Measurements from ENCODE around the gene TDO2. TPM values are rescaled to one million over a fixed set of nuclear protein-coding genes. Genes with fewer than 3 reads are reported as not detected.
A peak's percentile ranks its signal among the peaks of the same experiment; 100 is the strongest.

TDO2 gene
- 2.0 TPM in 1 of 2 replicates, not detected in the other for total RNA-seq (2014; rRNA removed; shearing (Covaris generic); ENCODE audit: low replicate concordance)

GRCh38 chr4:155903453-155903852 lies at the start of gene TDO2:
Gene TDO2, plus strand, starts transcription at chr4:155903696. Its CDS starts 63 bp downstream, at chr4:155903759.
- Histone ChIP-seq H3K9ac (ENCODE audit: low read length) (no peak within 1 kb of the TSS), H3K4me2 (ENCODE audit: low read depth, low read length, poor library complexity, severe bottlenecking) (no peak within 1 kb of the TSS), H3K27me3 (ENCODE audit: low read length) (no peaks in the 10 kb centered on the region), H4K20me1 (ENCODE audit: insufficient read depth, low read depth, low read length) (no peaks in the 10 kb centered on the region), H3K79me2 (ENCODE audit: low read length) (no peaks in the 10 kb centered on the region), H3K9me3 (ENCODE audit: low read length) (no peaks in the 10 kb centered on the region), H3K9me2 (replicated peaks; ENCODE audit: insufficient read depth, low read length) (no peaks in the 10 kb centered on the region), H3K4me3 (ENCODE audit: low read length) (no peak within 1 kb of the TSS), H3K27ac (ENCODE audit: low read length) (no peak within 1 kb of the TSS), H2AFZ (ENCODE audit: low read length) (no peak within 1 kb of the TSS), H3K36me3 (ENCODE audit: insufficient read depth, low read length) (no peaks in the 10 kb centered on the region), H3K4me1 (ENCODE audit: low read length) (peaks cover 19% of the 10 kb centered on the region)
- peak; percentile 59 for DNase-seq

GRCh38 chr4:155854582-155855226 lies 48.8 kb upstream of the TDO2 start:
- H3K9ac ChIP-seq (ENCODE audit: low read length), result peak overlapping the region; percentile 8

GRCh38 chr4:155855897-155856296 lies 47.6 kb upstream of the TDO2 start:
- Histone ChIP-seq H3K9me2 (replicated peaks; ENCODE audit: insufficient read depth, low read length) (no peaks in the 10 kb centered on the region), H3K9ac (ENCODE audit: low read length) (no peak overlapping the region), H3K36me3 (ENCODE audit: insufficient read depth, low read length) (no peaks in the 10 kb centered on the region), H3K4me2 (ENCODE audit: low read depth, low read length, poor library complexity, severe bottlenecking) (no peak overlapping the region), H3K9me3 (ENCODE audit: low read length) (no peaks in the 10 kb centered on the region), H2AFZ (ENCODE audit: low read length) (peak overlapping the region; percentile 9; the same call in 1 of the 2 replicates), H4K20me1 (ENCODE audit: insufficient read depth, low read depth, low read length) (no peaks in the 10 kb centered on the region), H3K27me3 (ENCODE audit: low read length) (no peaks in the 10 kb centered on the region), H3K79me2 (ENCODE audit: low read length) (no peaks in the 10 kb centered on the region), H3K4me1 (ENCODE audit: low read length) (peaks cover 14% of the 10 kb centered on the region), H3K4me3 (ENCODE audit: low read length) (no peak overlapping the region), H3K27ac (ENCODE audit: low read length) (no peak overlapping the region)
- DNase-seq, result no peak

More at GRCh38 chr4:155854582-155855226, 48.8 kb upstream of the TDO2 start:
- Histone ChIP-seq H3K27me3 (ENCODE audit: low read length) (no peaks in the 10 kb centered on the region), H3K9me2 (replicated peaks; ENCODE audit: insufficient read depth, low read length) (no peaks in the 10 kb centered on the region), H2AFZ (ENCODE audit: low read length) (peak overlapping the region; percentile 70), H3K79me2 (ENCODE audit: low read length) (no peaks in the 10 kb centered on the region), H3K4me2 (ENCODE audit: low read depth, low read length, poor library complexity, severe bottlenecking) (peak overlapping the region; percentile 20), H3K27ac (ENCODE audit: low read length) (no peak overlapping the region), H3K36me3 (ENCODE audit: insufficient read depth, low read length) (no peaks in the 10 kb centered on the region; the same call in 1 of the 2 replicates), H3K4me3 (ENCODE audit: low read length) (no peak overlapping the region), H3K9me3 (ENCODE audit: low read length) (no peaks in the 10 kb centered on the region), H4K20me1 (ENCODE audit: insufficient read depth, low read depth, low read length) (no peaks in the 10 kb centered on the region), H3K4me1 (ENCODE audit: low read length) (peaks cover 14% of the 10 kb centered on the region)
- DNase-seq, result no peak

GRCh38 chr4:155866177-155866576 lies 37.3 kb upstream of the TDO2 start, which contains the start of gene ASIC5:
Gene ASIC5, minus strand, starts transcription at chr4:155866277. Its CDS starts 51 bp downstream, at chr4:155866226.
- peak within 1 kb of the TSS; percentile 26; the same call in 1 of the 2 replicates for H2AFZ ChIP-seq (ENCODE audit: low read length)
- no peaks in the 10 kb centered on the region for H3K79me2 ChIP-seq (ENCODE audit: low read length)
- H3K9me3 ChIP-seq (ENCODE audit: low read length), result no peaks in the 10 kb centered on the region
- no peak within 1 kb of the TSS for H3K9ac ChIP-seq (ENCODE audit: low read length)
- no peak for DNase-seq
- no peaks in the 10 kb centered on the region for H4K20me1 ChIP-seq (ENCODE audit: insufficient read depth, low read depth, low read length)
- H3K4me3 ChIP-seq (ENCODE audit: low read length), result no peak within 1 kb of the TSS
- H3K9me2 ChIP-seq (replicated peaks; ENCODE audit: insufficient read depth, low read length), result no peaks in the 10 kb centered on the region
- no peaks in the 10 kb centered on the region for H3K27me3 ChIP-seq (ENCODE audit: low read length)
- H3K4me2 ChIP-seq (ENCODE audit: low read depth, low read length, poor library complexity, severe bottlenecking), result no peak within 1 kb of the TSS
- no peak within 1 kb of the TSS for H3K27ac ChIP-seq (ENCODE audit: low read length)
- no peaks in the 10 kb centered on the region for H3K36me3 ChIP-seq (ENCODE audit: insufficient read depth, low read length)
- no peaks in the 10 kb centered on the region for H3K4me1 ChIP-seq (ENCODE audit: low read length)

GRCh38 chr4:155875878-155876277 lies 27.6 kb upstream of the TDO2 start:
- no peak overlapping the region for H2AFZ ChIP-seq (ENCODE audit: low read length)
- peaks cover 3% of the 10 kb centered on the region; the same call in 1 of the 2 replicates for H3K27me3 ChIP-seq (ENCODE audit: low read length)
- no peak overlapping the region for H3K4me3 ChIP-seq (ENCODE audit: low read length)
- H4K20me1 ChIP-seq (ENCODE audit: insufficient read depth, low read depth, low read length), result no peaks in the 10 kb centered on the region
- no peak overlapping the region for H3K9ac ChIP-seq (ENCODE audit: low read length)
- no peaks in the 10 kb centered on the region for H3K9me2 ChIP-seq (replicated peaks; ENCODE audit: insufficient read depth, low read length)
- H3K4me1 ChIP-seq (ENCODE audit: low read length), result peaks cover 6% of the 10 kb centered on the region
- H3K9me3 ChIP-seq (ENCODE audit: low read length), result peaks cover 17% of the 10 kb centered on the region; the same call in 1 of the 2 replicates
- H3K79me2 ChIP-seq (ENCODE audit: low read length), result no peaks in the 10 kb centered on the region
- H3K4me2 ChIP-seq (ENCODE audit: low read depth, low read length, poor library complexity, severe bottlenecking), result no peak overlapping the region
- no peak overlapping the region for H3K27ac ChIP-seq (ENCODE audit: low read length)
- no peaks in the 10 kb centered on the region for H3K36me3 ChIP-seq (ENCODE audit: insufficient read depth, low read length)
- no peak for DNase-seq

GRCh38 chr4:155877971-155878370 lies 25.5 kb upstream of the TDO2 start:
- H3K9me3 ChIP-seq (ENCODE audit: low read length), result peaks cover 17% of the 10 kb centered on the region; the same call in 1 of the 2 replicates
- H3K4me2 ChIP-seq (ENCODE audit: low read depth, low read length, poor library complexity, severe bottlenecking), result no peak overlapping the region
- H2AFZ ChIP-seq (ENCODE audit: low read length), result no peak overlapping the region
- H4K20me1 ChIP-seq (ENCODE audit: insufficient read depth, low read depth, low read length), result no peaks in the 10 kb centered on the region
- peaks cover 3% of the 10 kb centered on the region; the same call in 1 of the 2 replicates for H3K27me3 ChIP-seq (ENCODE audit: low read length)
- peaks cover 6% of the 10 kb centered on the region for H3K4me1 ChIP-seq (ENCODE audit: low read length)
- H3K4me3 ChIP-seq (ENCODE audit: low read length), result no peak overlapping the region
- H3K36me3 ChIP-seq (ENCODE audit: insufficient read depth, low read length), result no peaks in the 10 kb centered on the region
- no peak overlapping the region for H3K9ac ChIP-seq (ENCODE audit: low read length)
- no peak for DNase-seq
- H3K27ac ChIP-seq (ENCODE audit: low read length), result no peak overlapping the region
- H3K79me2 ChIP-seq (ENCODE audit: low read length), result no peaks in the 10 kb centered on the region
- H3K9me2 ChIP-seq (replicated peaks; ENCODE audit: insufficient read depth, low read length), result no peaks in the 10 kb centered on the region

GRCh38 chr4:155878611-155879010 lies 24.9 kb upstream of the TDO2 start:
- no peak overlapping the region for H3K27ac ChIP-seq (ENCODE audit: low read length)
- DNase-seq, result no peak
- peaks cover 6% of the 10 kb centered on the region for H3K4me1 ChIP-seq (ENCODE audit: low read length)
- H3K9ac ChIP-seq (ENCODE audit: low read length), result no peak overlapping the region
- no peaks in the 10 kb centered on the region for H3K9me2 ChIP-seq (replicated peaks; ENCODE audit: insufficient read depth, low read length)
- H3K9me3 ChIP-seq (ENCODE audit: low read length), result peaks cover 17% of the 10 kb centered on the region; the same call in 1 of the 2 replicates
- peaks cover 3% of the 10 kb centered on the region; the same call in 1 of the 2 replicates for H3K27me3 ChIP-seq (ENCODE audit: low read length)
- no peak overlapping the region for H2AFZ ChIP-seq (ENCODE audit: low read length)
- no peak overlapping the region for H3K4me2 ChIP-seq (ENCODE audit: low read depth, low read length, poor library complexity, severe bottlenecking)
- H3K4me3 ChIP-seq (ENCODE audit: low read length), result no peak overlapping the region
- no peaks in the 10 kb centered on the region for H3K36me3 ChIP-seq (ENCODE audit: insufficient read depth, low read length)
- H3K79me2 ChIP-seq (ENCODE audit: low read length), result no peaks in the 10 kb centered on the region
- H4K20me1 ChIP-seq (ENCODE audit: insufficient read depth, low read depth, low read length), result no peaks in the 10 kb centered on the region

GRCh38 chr4:155879767-155880166 lies 23.7 kb upstream of the TDO2 start:
- Histone ChIP-seq H3K27me3 (ENCODE audit: low read length) (no peaks in the 10 kb centered on the region), H3K9me2 (replicated peaks; ENCODE audit: insufficient read depth, low read length) (no peaks in the 10 kb centered on the region), H3K27ac (ENCODE audit: low read length) (no peak overlapping the region), H3K79me2 (ENCODE audit: low read length) (no peaks in the 10 kb centered on the region), H3K4me2 (ENCODE audit: low read depth, low read length, poor library complexity, severe bottlenecking) (no peak overlapping the region), H3K4me3 (ENCODE audit: low read length) (no peak overlapping the region), H3K36me3 (ENCODE audit: insufficient read depth, low read length) (no peaks in the 10 kb centered on the region), H2AFZ (ENCODE audit: low read length) (no peak overlapping the region), H3K9ac (ENCODE audit: low read length) (no peak overlapping the region), H4K20me1 (ENCODE audit: insufficient read depth, low read depth, low read length) (no peaks in the 10 kb centered on the region), H3K9me3 (ENCODE audit: low read length) (peaks cover 10% of the 10 kb centered on the region; the same call in 1 of the 2 replicates), H3K4me1 (ENCODE audit: low read length) (peaks cover 6% of the 10 kb centered on the region)
- DNase-seq, result no peak

Measured in Karpas-422 (cell line).